T-helper 1 cell treated with Interleukin-12 subunit alpha and Interleukin-12 subunit beta and Interleukin-4 antibody, amounts not matched to agents 30 ng/mL and 1 ng/mL, for 36 hours (primary cell): Measurements from ENCODE around the gene OSBPL3. TPM values are rescaled to one million over a fixed set of nuclear protein-coding genes. Genes with fewer than 3 reads are reported as not detected.

Experiments
- intact Hi-C: fragments of 100-400 bp; cut with micrococcal nuclease; formaldehyde crosslinking; loops from one replicate; pipeline ENCODE4 v1.15.1; 2024
- total RNA-seq: library from RNA; stranded (reverse); gene quantifications from 2 replicates; pipeline ENCODE4 v1.2.3, GENCODE V29; 2022

Gene OSBPL3
- total RNA-seq, 1 donor from 2014 or later = 74.0 TPM

DNA sequence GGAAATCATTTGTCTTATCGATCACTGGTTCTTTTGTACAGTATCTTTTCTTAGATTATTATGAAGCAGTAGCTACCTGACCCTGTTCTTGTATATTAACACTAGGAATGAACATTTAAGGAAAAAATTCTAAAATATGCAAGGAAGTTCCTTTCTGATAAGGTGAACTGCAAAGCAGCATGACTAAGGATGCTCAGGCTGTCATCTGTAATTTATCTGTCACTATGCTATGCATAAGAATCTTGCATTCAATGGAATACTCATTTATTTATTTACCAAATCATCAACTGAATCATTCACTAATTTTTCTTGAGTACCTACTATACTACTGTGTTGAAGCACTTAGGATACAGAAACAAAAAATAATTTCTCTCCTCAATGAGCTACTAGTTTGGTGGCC, 228.5 kb downstream of the OSBPL3 start:
- intact Hi-C loops = no loop called here

DNA sequence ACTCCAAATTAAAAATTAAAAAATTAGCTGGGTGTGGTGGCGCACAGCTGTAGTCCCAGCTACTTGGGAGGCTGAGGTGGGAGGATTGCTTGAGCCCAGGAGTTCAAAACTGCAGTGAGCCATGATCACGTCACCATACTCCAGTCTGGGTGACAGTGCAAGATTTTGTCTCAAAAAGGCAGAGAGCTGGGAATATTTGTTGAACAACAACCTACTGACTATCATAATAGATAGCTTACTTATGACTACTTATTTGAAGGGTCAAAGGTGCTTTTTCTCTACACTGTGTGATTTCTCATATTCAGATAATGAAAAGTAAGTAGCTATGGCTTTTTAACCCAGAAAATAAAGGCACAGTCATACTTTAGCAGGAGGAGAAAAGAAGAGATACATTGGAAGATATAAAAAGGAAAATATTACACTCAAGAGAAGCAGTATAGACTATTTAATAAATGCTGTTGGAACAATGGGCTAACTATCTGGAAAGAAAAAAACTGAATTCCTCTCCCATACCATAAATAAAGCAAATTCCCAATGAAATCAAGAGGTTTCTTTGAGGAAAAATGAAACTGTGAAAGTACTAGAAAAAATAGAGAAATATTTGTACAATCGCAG, 229.4 kb downstream of the OSBPL3 start:
- intact Hi-C loops = no loop called here

DNA sequence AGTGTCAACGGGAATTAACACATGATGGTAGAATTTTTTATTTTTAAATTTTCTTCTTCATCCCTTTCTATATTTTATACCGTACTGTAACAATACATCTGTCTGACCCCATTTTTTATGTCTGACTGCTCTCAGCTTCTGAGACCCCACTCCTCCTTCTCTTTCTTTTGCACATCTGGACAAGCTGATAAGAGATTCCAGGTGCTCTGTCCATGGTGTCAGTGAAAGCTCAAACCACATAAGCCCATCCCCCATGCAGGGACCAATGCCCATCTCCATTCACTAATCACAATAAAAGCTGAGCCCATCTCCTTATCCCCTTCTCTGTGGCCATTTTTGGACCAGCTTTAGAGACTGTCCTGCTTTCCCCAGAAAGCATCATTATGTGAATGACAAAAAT, 231.5 kb downstream of the OSBPL3 start:
- intact Hi-C loops = no loop called here

Other genes starting within 250 kb of the OSBPL3 start
- gene GSDME, start 222.7 kb downstream of the OSBPL3 start, total RNA-seq = 3.8 and 3.9 TPM in 2 replicates
- 135 and 140 TPM in 2 replicates for gene CYCS, start 145.1 kb upstream of the OSBPL3 start, total RNA-seq
- not detected in 2 replicates for gene NPVF, start 248.3 kb upstream of the OSBPL3 start, total RNA-seq